Activated gamma-delta T cell (primary cell): Measurements from ENCODE around the gene NAV1.
"Not testable (repeated sequence)": the region's sequence is repeated elsewhere in the genome, so short reads cannot be mapped to it uniquely, and the experiment has no call there.

Experiments used
- DNase-seq: peaks from one replicate; lab custom pipeline; 2025; lab: John Stamatoyannopoulos, UW

The NAV1 gene

GRCh38 chr1:201504179-201504631, 34.7 kb upstream of the NAV1 start:
- no peak for DNase-seq

- DNase-seq = no peak
Measured at GRCh38 chr1:201504799-201505502, 34.0 kb upstream of the NAV1 start.

- no peak for DNase-seq
Measured at GRCh38 chr1:201505503-201505890, 33.4 kb upstream of the NAV1 start.

GRCh38 chr1:201506092-201506491, 32.8 kb upstream of the NAV1 start:
- no peak for DNase-seq

- peak; percentile 62 for DNase-seq
Measured at GRCh38 chr1:201506557-201507359, 32.2 kb upstream of the NAV1 start, which contains the start of gene CSRP1. Gene CSRP1, minus strand, starts transcription at chr1:201507123. Its CDS starts 10,820 bp downstream, at chr1:201496303.

- no peak for DNase-seq
Measured at GRCh38 chr1:201507360-201507675, 31.6 kb upstream of the NAV1 start.

GRCh38 chr1:201508809-201509208, 30.1 kb upstream of the NAV1 start:
- DNase-seq = no peak

- no peak for DNase-seq
Measured at GRCh38 chr1:201509601-201510374, 29.1 kb upstream of the NAV1 start.

GRCh38 chr1:201510734-201511133, 28.2 kb upstream of the NAV1 start:
- no peak for DNase-seq

GRCh38 chr1:201511396-201511940, 27.5 kb upstream of the NAV1 start:
- no peak for DNase-seq

GRCh38 chr1:201511941-201512539, 26.9 kb upstream of the NAV1 start:
- DNase-seq = no peak

GRCh38 chr1:201513498-201514243, 25.3 kb upstream of the NAV1 start:
- DNase-seq = no peak

GRCh38 chr1:201514466-201514865, 24.5 kb upstream of the NAV1 start:
- DNase-seq = no peak

GRCh38 chr1:201515062-201515750, 23.7 kb upstream of the NAV1 start:
- no peak for DNase-seq

- no peak for DNase-seq
Measured at GRCh38 chr1:201515895-201516294, 23.0 kb upstream of the NAV1 start.

- no peak for DNase-seq
Measured at GRCh38 chr1:201516511-201517127, 22.3 kb upstream of the NAV1 start.

GRCh38 chr1:201517631-201518030, 21.3 kb upstream of the NAV1 start:
- no peak for DNase-seq

GRCh38 chr1:201518071-201518470, 20.9 kb upstream of the NAV1 start:
- DNase-seq = no peak

GRCh38 chr1:201520046-201520575, 18.8 kb upstream of the NAV1 start:
- DNase-seq = not testable (repeated sequence)
